Astrocyte of the cerebellum (primary cell): ENCODE measurements around the gene SH3BP1.
"Not testable (repeated sequence)": the region's sequence is repeated elsewhere in the genome, so short reads cannot be mapped to it uniquely, and the experiment has no call there.

ENCODE experiments used
- DNase-seq: peaks from one replicate; pipeline ENCODE4 v3.0.0-alpha.2; 2011; ENCODE audit warnings: low read depth
- H3K4me3 ChIP-seq: 2 replicates; pipeline ENCODE4 v1.5.1; 2011; ENCODE audit warnings: mild to moderate bottlenecking, low read depth, low read length, moderate library complexity
- CTCF ChIP-seq: IDR thresholded peaks from 2 replicates; pipeline ENCODE4 v1.5.1; 2012; ENCODE audit warnings: low read length, low read depth, moderate library complexity, mild to moderate bottlenecking; ENCODE audit errors: missing control alignments
- in situ Hi-C: cut with HindIII; loops from 2 replicates; pipeline ENCODE4 v1.10.0; 2017; ENCODE audit warnings: low sequenced_read_pairs

The SH3BP1 gene

DNA sequence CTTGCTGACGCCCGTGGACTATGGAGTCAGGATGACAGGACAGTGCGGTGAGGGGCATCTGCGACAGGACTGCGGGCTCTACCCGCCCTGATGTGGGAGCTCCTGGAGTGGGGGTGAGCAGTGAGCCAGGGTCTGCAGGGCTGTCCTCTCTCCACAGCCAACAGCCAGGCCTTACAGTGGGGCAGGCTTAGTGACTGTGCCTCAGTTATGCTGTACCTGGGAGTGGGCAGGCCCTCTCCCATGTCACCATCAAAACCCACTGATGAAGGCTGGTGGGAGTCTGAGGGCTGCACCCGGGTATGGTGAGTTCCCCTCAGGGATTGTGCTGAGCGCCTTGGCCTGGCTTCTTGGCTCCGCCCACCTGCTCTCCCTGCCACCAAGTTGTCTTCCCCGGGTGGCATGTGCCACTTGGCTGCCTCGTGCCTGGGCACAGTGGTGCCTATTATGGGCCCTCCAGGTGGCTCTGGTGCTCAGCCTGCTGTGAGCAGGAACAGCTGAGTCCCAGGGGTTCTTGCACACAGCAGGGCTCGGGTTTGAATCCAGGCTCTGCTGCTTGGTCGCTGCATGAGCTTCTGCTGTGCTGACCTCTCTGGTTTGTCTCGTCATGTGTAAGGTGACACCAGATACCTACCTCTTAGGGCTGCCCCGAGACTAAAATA is 53.3 kb downstream of the SH3BP1 start:
- TF ChIP-seq CTCF = no peak
- in situ Hi-C loops = no loop called here
- DNase-seq = no peak
- H3K4me3 ChIP-seq = no peak overlapping the region

- in situ Hi-C loops, H3K4me3 ChIP-seq: not testable (repeated sequence)
Measured at GRCh38 chr22:37694131-37694530, 54.7 kb downstream of the SH3BP1 start.

GRCh38 chr22:37696260-37696656 is 56.8 kb downstream of the SH3BP1 start:
- in situ Hi-C loops, DNase-seq: not testable (repeated sequence)
- H3K4me3 ChIP-seq = peak overlapping the region; percentile 30

More at GRCh38 chr22:37694131-37694530, 54.7 kb downstream of the SH3BP1 start:
- not testable (repeated sequence) for DNase-seq

DNA sequence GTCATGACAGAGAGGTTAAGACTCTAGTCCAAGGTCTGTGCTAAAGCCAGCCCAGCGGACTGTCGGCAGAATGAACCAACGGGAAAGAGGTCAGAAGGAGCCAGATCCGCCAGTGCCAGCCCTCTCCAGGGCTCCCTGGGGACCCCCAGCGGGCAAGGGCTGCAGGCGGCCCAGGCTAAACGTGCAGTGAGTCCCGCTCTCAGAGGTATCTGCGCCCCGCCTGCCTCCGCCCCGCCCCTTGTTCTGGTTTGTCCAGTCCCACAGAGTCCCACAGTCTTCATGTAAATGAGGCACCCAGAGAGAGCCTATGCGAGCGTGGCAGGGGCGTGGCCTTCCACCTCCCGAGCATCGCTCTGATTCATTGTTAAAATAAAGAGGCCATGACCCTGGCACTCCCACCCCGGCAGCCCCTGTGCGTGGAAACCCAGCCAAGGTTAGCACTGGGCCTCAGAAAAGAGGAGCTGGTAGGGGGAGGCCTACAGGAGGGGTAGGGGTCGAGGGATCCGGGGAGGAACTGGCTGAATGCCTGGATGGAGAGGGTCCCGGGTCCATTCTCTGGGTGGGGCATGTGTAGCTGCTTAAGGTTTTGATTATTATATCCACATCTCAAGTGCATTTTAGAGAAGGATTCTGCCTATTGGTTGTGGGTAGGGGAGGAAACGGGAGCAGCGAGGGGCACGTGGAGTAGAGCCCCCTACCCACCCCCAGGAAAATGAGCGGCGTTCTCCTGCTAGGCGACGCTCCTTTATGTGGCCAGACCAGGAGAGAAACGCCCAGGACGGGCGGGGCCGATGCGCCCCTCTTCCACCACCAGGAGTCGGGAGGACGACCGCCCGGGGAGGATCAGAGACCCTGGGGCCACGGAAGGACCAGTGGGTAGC is 57.4 kb downstream of the SH3BP1 start, which contains the start of gene TRIOBP:
Gene TRIOBP (plus strand): TSS at position 392 of the 881 bp plus-strand sequence. CDS start 4,318 bp downstream, outside the sequence.
- in situ Hi-C loops = no loop called here
- peak; percentile 82 for DNase-seq
- H3K4me3 ChIP-seq = peak within 1 kb of the TSS; percentile 30
- peak; percentile 49 for TF ChIP-seq CTCF

- no peak for DNase-seq
- in situ Hi-C loops = no loop called here
- TF ChIP-seq CTCF = no peak
- peak overlapping the region; percentile 30 for H3K4me3 ChIP-seq
Measured at GRCh38 chr22:37697538-37697835, 58.0 kb downstream of the SH3BP1 start.

- H3K4me3 ChIP-seq = no peak overlapping the region
- TF ChIP-seq CTCF = no peak
- in situ Hi-C loops = no loop called here
- DNase-seq = no peak
Measured at GRCh38 chr22:37701141-37701786, 61.8 kb downstream of the SH3BP1 start.

GRCh38 chr22:37703906-37704305 is 64.4 kb downstream of the SH3BP1 start:
- in situ Hi-C loops = no loop called here
- no peak for TF ChIP-seq CTCF
- no peak for DNase-seq
- no peak overlapping the region for H3K4me3 ChIP-seq
